Mesenchymal stem cell (in vitro differentiated cells and primary cell): ENCODE measurements around the gene ZNF766. TPM values are rescaled to one million over a fixed set of nuclear protein-coding genes. Genes with fewer than 3 reads are reported as not detected.

ENCODE experiments used
- DNase-seq: peaks from one replicate; pipeline ENCODE4 v3.0.0-alpha.2; 2013
- H2AFZ ChIP-seq: one replicate; pipeline ENCODE4 v1.6.1; 2013; ENCODE audit warnings: low read depth, mild to moderate bottlenecking, control low read depth, inconsistent platforms, low read length, moderate library complexity
- H2AK5ac ChIP-seq: 2 replicates; pipeline ENCODE4 v1.6.1; 2013; ENCODE audit warnings: low read length, moderate library complexity, mild to moderate bottlenecking, inconsistent platforms; ENCODE audit not compliant: severe bottlenecking
- H2BK120ac ChIP-seq: one replicate; pipeline ENCODE4 v1.6.1; 2013; ENCODE audit warnings: low read depth, mild to moderate bottlenecking, inconsistent platforms, low read length, moderate library complexity
- H2BK12ac ChIP-seq, 2 experiments: one replicate each; pipeline ENCODE4 v1.6.1; 2013; ENCODE audit warnings: inconsistent platforms in 2 of 2, low read length in 2 of 2, mild to moderate bottlenecking in 2 of 2, moderate library complexity in 2 of 2, control low read depth in 1 of 2
- H2BK15ac ChIP-seq: one replicate; pipeline ENCODE4 v1.6.1; 2013; ENCODE audit warnings: mild to moderate bottlenecking, low read depth, inconsistent platforms; ENCODE audit not compliant: poor library complexity, severe bottlenecking
- H2BK5ac ChIP-seq: 2 replicates; pipeline ENCODE4 v1.6.1; 2013; ENCODE audit warnings: low read depth, mild to moderate bottlenecking, low read length, control low read depth, inconsistent platforms; ENCODE audit not compliant: poor library complexity, severe bottlenecking
- H3K14ac ChIP-seq, 2 experiments: one replicate each; pipeline ENCODE4 v1.6.1; 2013; ENCODE audit warnings: inconsistent platforms in 2 of 2, low read length in 2 of 2, control low read depth in 1 of 2, mild to moderate bottlenecking in 1 of 2, moderate library complexity in 1 of 2
- H3K18ac ChIP-seq, 2 experiments: one replicate each; pipeline ENCODE4 v1.6.1; 2013; ENCODE audit warnings: inconsistent platforms in 2 of 2, low read length in 2 of 2, control low read depth in 1 of 2, low read depth in 1 of 2, mild to moderate bottlenecking in 1 of 2
- H3K23ac ChIP-seq, 2 experiments: one replicate each; pipeline ENCODE4 v1.6.1; 2013; ENCODE audit warnings: inconsistent platforms in 2 of 2, low read length in 2 of 2, mild to moderate bottlenecking in 2 of 2, moderate library complexity in 2 of 2, control low read depth in 1 of 2
- H3K27ac ChIP-seq: 2 replicates; pipeline ENCODE4 v1.5.1; 2013; ENCODE audit warnings: mild to moderate bottlenecking, moderate library complexity, low read length, control low read depth, inconsistent platforms; ENCODE audit not compliant: poor library complexity, severe bottlenecking
- H3K27me3 ChIP-seq, 2 experiments: 2 replicates each; pipeline versions ENCODE4 v1.6.1 to v1.7.0; 2013; ENCODE audit warnings: low read length in 2 of 2, mild to moderate bottlenecking in 2 of 2, moderate library complexity in 2 of 2, control low read depth in 1 of 2, inconsistent platforms in 1 of 2; ENCODE audit not compliant: control insufficient read depth in 1 of 2, insufficient read depth in 1 of 2
- H3K36me3 ChIP-seq, 2 experiments: 2 replicates each; pipeline versions ENCODE4 v1.6.1 to v1.7.0; 2013; ENCODE audit warnings: low read length in 2 of 2, control low read depth in 1 of 2, inconsistent platforms in 1 of 2, low read depth in 1 of 2, mild to moderate bottlenecking in 1 of 2; ENCODE audit not compliant: insufficient read depth in 2 of 2, control insufficient read depth in 1 of 2
- H3K4ac ChIP-seq, 2 experiments: one replicate each; pipeline ENCODE4 v1.6.1; 2013; ENCODE audit warnings: inconsistent platforms in 2 of 2, low read length in 2 of 2, mild to moderate bottlenecking in 2 of 2, moderate library complexity in 2 of 2, control low read depth in 1 of 2, low read depth in 1 of 2
- H3K4me1 ChIP-seq: 2 replicates; pipeline ENCODE4 v1.6.1; 2013; ENCODE audit warnings: low read depth, low read length, control low read depth; ENCODE audit not compliant: control insufficient read depth, insufficient read depth
- H3K4me2 ChIP-seq: 2 replicates; pipeline ENCODE4 v1.6.1; 2013; ENCODE audit warnings: low read length, mild to moderate bottlenecking, inconsistent platforms; ENCODE audit not compliant: poor library complexity, severe bottlenecking
- H3K4me3 ChIP-seq, 2 experiments: 2 replicates each; pipeline versions ENCODE4 v1.5.1 to v1.7.0; 2013; ENCODE audit warnings: low read length in 2 of 2, mild to moderate bottlenecking in 2 of 2, control low read depth in 1 of 2, low read depth in 1 of 2; ENCODE audit not compliant: insufficient read depth in 1 of 2
- H3K79me1 ChIP-seq: replicated peaks from 2 replicates; pipeline ENCODE4 v1.6.1; 2013; ENCODE audit warnings: mild to moderate bottlenecking, control low read depth, low read length, inconsistent platforms; ENCODE audit not compliant: poor library complexity, severe bottlenecking
- H3K9ac ChIP-seq: 2 replicates; pipeline ENCODE4 v1.7.0; 2013; ENCODE audit warnings: mild to moderate bottlenecking, low read length, moderate library complexity
- H3K9me3 ChIP-seq: 2 replicates; pipeline ENCODE4 v1.7.0; 2013; ENCODE audit warnings: mild to moderate bottlenecking, low read length; ENCODE audit not compliant: control insufficient read depth
- H4K8ac ChIP-seq: one replicate; pipeline ENCODE4 v1.6.1; 2013; ENCODE audit warnings: inconsistent platforms, mild to moderate bottlenecking, low read length, moderate library complexity
- H4K91ac ChIP-seq: one replicate; pipeline ENCODE4 v1.6.1; 2013; ENCODE audit warnings: mild to moderate bottlenecking, low read length, inconsistent platforms
- WGBS: methylation state at CpG from one replicate; pipeline ENCODE4 v1.1.7; 2013; ENCODE audit warnings: mixed read lengths; 5-methylcytosine and 5-hydroxymethylcytosine counted together
- polyA plus RNA-seq, 2 experiments: library from polyadenylated mRNA; stranded (reverse); fragments of 200-250 nt; gene quantifications; one replicate each; pipeline ENCODE4 v1.2.3, GENCODE V29; 2013

The ZNF766 gene
- 4.2 TPM for polyA plus RNA-seq (2013, experiment 1 of 2)
- polyA plus RNA-seq (2013, experiment 2 of 2), result 5.2 TPM

DNA sequence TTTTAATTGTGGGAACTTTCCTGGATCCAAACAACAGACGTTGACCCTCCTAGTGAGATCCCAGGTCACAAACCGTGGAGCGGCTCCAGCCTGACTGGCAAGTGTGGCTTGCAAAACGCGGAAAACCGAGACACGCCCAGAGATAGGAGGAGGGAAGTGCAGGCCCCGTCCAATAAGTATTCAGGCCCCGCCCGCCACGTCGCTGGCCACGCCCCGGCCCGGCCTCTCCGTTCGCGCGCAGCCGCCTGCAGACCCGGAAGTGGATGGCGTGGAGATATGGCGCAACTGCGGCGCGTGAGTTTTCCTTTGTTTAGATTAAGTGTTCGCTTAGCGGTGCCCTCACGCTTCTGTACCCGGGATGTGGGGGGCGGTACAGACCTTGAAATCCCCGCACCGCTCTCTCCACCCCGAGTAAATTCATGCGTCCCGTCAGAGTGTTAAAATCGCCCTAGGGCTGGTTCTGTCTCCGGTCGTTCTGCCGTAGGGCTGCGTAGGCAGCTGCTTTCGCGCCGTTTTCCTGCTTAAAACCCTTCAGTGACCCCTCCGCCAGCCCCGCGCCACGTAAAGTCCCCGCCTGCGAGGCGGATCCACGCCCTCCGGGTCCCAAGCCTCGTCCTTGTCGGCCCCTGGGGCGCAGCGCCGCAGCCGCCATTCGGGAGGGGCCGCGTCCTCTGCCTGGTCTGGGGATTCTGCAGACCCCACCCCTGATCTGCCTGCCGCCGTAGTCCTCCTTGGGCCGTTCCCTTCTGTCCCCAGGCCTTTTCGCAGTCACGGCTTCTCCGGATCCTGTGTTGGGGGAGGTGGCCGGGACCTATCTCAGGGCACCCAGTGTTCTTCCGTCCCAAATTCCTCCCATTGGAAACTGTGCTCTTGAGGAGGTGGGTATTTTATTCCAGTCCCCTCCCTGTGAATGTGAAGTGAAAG lies at the start of gene ZNF766:
ZNF766 (plus strand) TSS at position 250 of the 924 bp plus-strand sequence; CDS start at position 277, 27 bp downstream.
- Histone ChIP-seq H2BK5ac (peak within 1 kb of the TSS; percentile 32), H3K4me3 (peak within 1 kb of the TSS; percentile 92 to 99), H3K23ac (peak within 1 kb of the TSS in 1 of 2 experiments; percentile 90), H3K4ac (peak within 1 kb of the TSS; percentile 5 to 99), H3K27me3 (no peaks in the 10 kb centered on the region), H4K91ac (peak within 1 kb of the TSS; percentile 99), H3K14ac (peak within 1 kb of the TSS in 1 of 2 experiments; percentile 100), H3K79me1 (peaks cover 15% of the 10 kb centered on the region), H3K4me1 (peaks cover 4% of the 10 kb centered on the region), H2BK120ac (peak within 1 kb of the TSS; percentile 8), H3K4me2 (peak within 1 kb of the TSS; percentile 52), H3K18ac (peak within 1 kb of the TSS; percentile 96 to 99), H3K9me3 (no peaks in the 10 kb centered on the region), H4K8ac (peak within 1 kb of the TSS; percentile 97), H2BK15ac (peak within 1 kb of the TSS; percentile 56), H2AFZ (peak within 1 kb of the TSS; percentile 36), H3K27ac (peak within 1 kb of the TSS; percentile 96), H3K36me3 (peaks cover 28 to 29% of the 10 kb centered on the region in 2 experiments), H2AK5ac (peak within 1 kb of the TSS; percentile 47), H3K9ac (peak within 1 kb of the TSS; percentile 100), H2BK12ac (peak within 1 kb of the TSS in 1 of 2 experiments; percentile 33)
- under 1% methylated on average over 63 of the region's 70 CpGs for WGBS
- DNase-seq, result peak; percentile 97

DNA sequence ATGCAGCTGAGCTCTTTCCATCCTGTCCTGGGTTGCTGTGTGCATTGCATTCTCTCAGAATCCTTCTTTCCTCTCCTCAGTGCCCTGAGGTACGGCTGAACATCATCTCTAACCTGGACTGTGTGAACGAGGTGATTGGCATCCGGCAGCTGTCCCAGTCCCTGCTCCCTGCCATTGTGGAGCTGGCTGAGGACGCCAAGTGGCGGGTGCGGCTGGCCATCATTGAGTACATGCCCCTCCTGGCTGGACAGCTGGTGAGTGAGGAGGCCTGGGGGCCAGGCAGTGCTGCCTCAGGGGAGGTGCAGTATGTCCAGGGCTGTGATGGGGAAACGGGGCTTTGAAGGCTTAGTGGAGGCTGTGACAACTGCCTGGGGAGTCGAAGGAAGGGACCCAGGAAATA lies 49.8 kb upstream of the ZNF766 start:
- H3K4me2 ChIP-seq, result no peak overlapping the region
- no peak overlapping the region for H2BK5ac ChIP-seq
- H3K23ac ChIP-seq, result no peak overlapping the region
- H3K36me3 ChIP-seq, result peaks cover 77 to 100% of the 10 kb centered on the region in 2 experiments
- H2BK12ac ChIP-seq, result no peak overlapping the region
- no peak for DNase-seq
- no peak overlapping the region for H4K91ac ChIP-seq
- no peak overlapping the region for H3K4ac ChIP-seq
- H3K27me3 ChIP-seq, result no peaks in the 10 kb centered on the region
- no peak overlapping the region for H3K9ac ChIP-seq
- no peak overlapping the region for H2AFZ ChIP-seq
- H2BK15ac ChIP-seq, result no peak overlapping the region
- peaks cover 8% of the 10 kb centered on the region for H3K9me3 ChIP-seq
- H3K79me1 ChIP-seq, result peaks cover 41% of the 10 kb centered on the region
- no peak overlapping the region for H3K4me3 ChIP-seq
- H3K4me1 ChIP-seq, result no peaks in the 10 kb centered on the region
- H3K27ac ChIP-seq, result no peak overlapping the region
- H2BK120ac ChIP-seq, result no peak overlapping the region
- WGBS, result 96% methylated on average over 8 of the region's 8 CpGs
- no peak overlapping the region for H3K14ac ChIP-seq
- H3K18ac ChIP-seq, result no peak overlapping the region
- H4K8ac ChIP-seq, result no peak overlapping the region
- no peak overlapping the region for H2AK5ac ChIP-seq

DNA sequence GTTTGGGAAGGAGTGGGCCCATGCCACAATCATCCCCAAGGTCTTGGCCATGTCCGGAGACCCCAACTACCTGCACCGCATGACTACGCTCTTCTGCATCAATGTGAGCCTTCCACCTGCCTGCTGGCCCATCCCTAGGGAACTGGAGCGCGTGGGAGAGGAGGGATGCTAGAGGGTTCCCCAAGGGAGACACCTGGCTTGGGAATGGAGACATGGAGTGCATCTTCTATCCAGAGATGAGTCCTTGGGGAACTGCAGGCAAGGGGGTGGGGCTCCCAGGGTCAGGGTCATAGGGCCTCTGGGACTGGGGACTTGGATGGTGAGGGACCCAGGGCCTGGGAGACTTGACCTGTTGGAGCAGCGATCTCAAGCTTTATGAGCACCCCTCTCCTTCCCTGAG lies 48.4 kb upstream of the ZNF766 start:
- Histone ChIP-seq H3K4me2 (no peak overlapping the region), H3K4me1 (no peaks in the 10 kb centered on the region), H2BK120ac (no peak overlapping the region), H2BK15ac (no peak overlapping the region), H2BK12ac (no peak overlapping the region), H3K18ac (no peak overlapping the region), H4K91ac (no peak overlapping the region), H2BK5ac (no peak overlapping the region), H3K14ac (no peak overlapping the region), H3K27me3 (no peaks in the 10 kb centered on the region), H3K36me3 (peaks cover 76 to 98% of the 10 kb centered on the region in 2 experiments), H3K4me3 (no peak overlapping the region), H3K9me3 (peaks cover 8% of the 10 kb centered on the region), H3K4ac (no peak overlapping the region), H2AFZ (no peak overlapping the region), H3K23ac (no peak overlapping the region), H3K79me1 (peaks cover 41% of the 10 kb centered on the region), H3K9ac (no peak overlapping the region), H4K8ac (no peak overlapping the region), H3K27ac (no peak overlapping the region), H2AK5ac (no peak overlapping the region)
- no peak for DNase-seq
- WGBS, result 96% methylated on average over 6 of the region's 6 CpGs

DNA sequence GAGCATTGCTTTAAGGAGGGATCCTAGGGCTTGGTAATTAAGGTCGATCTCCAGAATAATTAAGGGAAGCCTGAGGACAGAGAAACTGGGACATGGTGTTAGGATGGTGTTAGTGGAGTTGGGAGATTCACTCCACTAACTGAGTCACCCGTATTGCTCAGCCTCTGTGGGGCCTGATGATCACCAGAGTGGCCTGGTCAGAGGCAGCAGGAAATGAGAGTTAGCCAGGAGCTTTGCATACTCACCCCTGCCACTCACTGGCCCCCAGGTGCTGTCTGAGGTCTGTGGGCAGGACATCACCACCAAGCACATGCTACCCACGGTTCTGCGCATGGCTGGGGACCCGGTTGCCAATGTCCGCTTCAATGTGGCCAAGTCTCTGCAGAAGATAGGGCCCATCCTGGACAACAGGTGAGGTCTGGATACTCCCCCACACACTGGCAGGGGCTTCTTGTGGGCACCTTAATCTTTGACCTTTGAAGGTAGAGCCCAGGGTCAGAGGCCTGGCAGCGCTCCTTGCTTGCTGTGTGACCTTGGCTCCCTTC lies 47.5 kb upstream of the ZNF766 start:
- H3K23ac ChIP-seq, result no peak overlapping the region
- no peak overlapping the region for H2BK5ac ChIP-seq
- no peak overlapping the region for H3K4me2 ChIP-seq
- no peak overlapping the region for H3K14ac ChIP-seq
- H3K36me3 ChIP-seq, result peaks cover 76 to 98% of the 10 kb centered on the region in 2 experiments
- peaks cover 8% of the 10 kb centered on the region for H3K9me3 ChIP-seq
- H2AFZ ChIP-seq, result no peak overlapping the region
- no peak overlapping the region for H4K8ac ChIP-seq
- H2AK5ac ChIP-seq, result no peak overlapping the region
- no peak overlapping the region for H3K27ac ChIP-seq
- H3K9ac ChIP-seq, result no peak overlapping the region
- 89% methylated on average over 6 of the region's 7 CpGs for WGBS
- no peak overlapping the region for H3K18ac ChIP-seq
- H2BK15ac ChIP-seq, result no peak overlapping the region
- no peaks in the 10 kb centered on the region for H3K4me1 ChIP-seq
- H4K91ac ChIP-seq, result no peak overlapping the region
- no peak overlapping the region for H2BK120ac ChIP-seq
- peaks cover 39% of the 10 kb centered on the region for H3K79me1 ChIP-seq
- no peak overlapping the region for H3K4ac ChIP-seq
- H3K27me3 ChIP-seq, result no peaks in the 10 kb centered on the region
- H2BK12ac ChIP-seq, result no peak overlapping the region
- no peak for DNase-seq
- H3K4me3 ChIP-seq, result no peak overlapping the region
